Endothelial cell of umbilical vein (primary cell): ENCODE measurements around the gene CEACAM21. TPM values are rescaled to one million over a fixed set of nuclear protein-coding genes. Genes with fewer than 3 reads are reported as not detected.

Source experiments
- BruUV-seq: library from RNA; stranded (reverse); fragments of 400-500 nt; replicated peaks from 2 replicates; lab custom pipeline; 2021; lab: Mats Ljungman, UMichigan
- CTCF ChIA-PET: fragments of 300-600, 350-600 bp; sonication (Branson Sonifier 250); formaldehyde crosslinking; loops from one replicate; lab custom pipeline; 2021; ENCODE audit warnings: antibody characterized with exemption, inconsistent platforms; lab: Charles Lee
- POLR2A ChIA-PET: fragments of 300-600, 350-600 bp; sonication (Branson Sonifier 250); formaldehyde crosslinking; loops from one replicate; lab custom pipeline; 2021; ENCODE audit warnings: antibody characterized with exemption, inconsistent platforms; lab: Charles Lee
- DNase-seq: peaks from one replicate; pipeline ENCODE4 v3.0.0-alpha.2; 2011; ENCODE audit warnings: low read depth, low spot score
- FAIRE-seq: peaks from 2 replicates; lab custom pipeline; 2011; peaks lifted over from hg19 to GRCh38; lab: Jason Lieb, UNC
- H2AFZ ChIP-seq: 2 replicates; pipeline ENCODE4 v1.6.0; 2012; ENCODE audit warnings: low read depth, low read length, control low read depth, inconsistent platforms
- H3K27ac ChIP-seq: 2 replicates; pipeline ENCODE4 v1.5.1; 2011; ENCODE audit warnings: low read depth, mild to moderate bottlenecking, control low read depth, low read length, moderate library complexity; ENCODE audit not compliant: insufficient read depth
- H3K27me3 ChIP-seq, 2 experiments: 2 replicates each; pipeline versions ENCODE4 v1.6.0 to v1.6.1; 2011; ENCODE audit warnings: low read length in 2 of 2, mixed read lengths in 1 of 2; ENCODE audit not compliant: control insufficient read depth in 2 of 2, insufficient read depth in 2 of 2
- H3K36me3 ChIP-seq, 2 experiments: 2 replicates in 1 of 2; 3 replicates in 1 of 2; pipeline ENCODE4 v1.5.1; 2011; ENCODE audit warnings: low read length in 2 of 2, mild to moderate bottlenecking in 1 of 2, moderate library complexity in 1 of 2; ENCODE audit not compliant: control insufficient read depth in 2 of 2, insufficient read depth in 2 of 2; ENCODE audit errors: extremely low read depth in 1 of 2
- H3K4me1 ChIP-seq: 3 replicates; pipeline ENCODE4 v1.5.1; 2011; ENCODE audit warnings: mild to moderate bottlenecking, low read length; ENCODE audit not compliant: control insufficient read depth, insufficient read depth; ENCODE audit errors: extremely low read depth
- H3K4me2 ChIP-seq: 2 replicates; pipeline ENCODE4 v1.6.1; 2011; ENCODE audit warnings: low read length, control low read depth, mixed read lengths; ENCODE audit not compliant: insufficient read depth
- H3K4me3 ChIP-seq, 3 experiments: fragments of 200-600 bp in 1 of 3; sonication (generic), shearing (Covaris generic) in 1 of 3; replicated peaks in 1 of 3; 2 replicates each; pipeline ENCODE4 v1.5.1; 2011 to 2016; ENCODE audit warnings: control low read depth in 3 of 3, low read length in 3 of 3, mild to moderate bottlenecking in 2 of 3, inconsistent platforms in 1 of 3, low read depth in 1 of 3, moderate library complexity in 1 of 3; ENCODE audit not compliant: insufficient read depth in 1 of 3
- H3K79me2 ChIP-seq: 2 replicates; pipeline ENCODE4 v1.6.0; 2012; ENCODE audit warnings: low read length, inconsistent platforms; ENCODE audit not compliant: control insufficient read depth, insufficient read depth
- H3K9ac ChIP-seq: replicated peaks from 2 replicates; pipeline ENCODE3; 2011; ENCODE audit warnings: low read length, control low read depth; ENCODE audit not compliant: insufficient read depth; ENCODE audit errors: extremely low read depth
- H3K9me1 ChIP-seq: replicated peaks from 3 replicates; pipeline ENCODE4 v1.6.0; 2011; ENCODE audit warnings: mild to moderate bottlenecking, low read length; ENCODE audit not compliant: control insufficient read depth, insufficient read depth; ENCODE audit errors: extremely low read depth
- H3K9me3 ChIP-seq: replicated peaks from 2 replicates; pipeline ENCODE4 v1.5.1; 2012; ENCODE audit warnings: low read length, inconsistent platforms; ENCODE audit not compliant: control insufficient read depth, insufficient read depth
- H4K20me1 ChIP-seq: replicated peaks from 2 replicates; pipeline ENCODE3; 2011; ENCODE audit warnings: mild to moderate bottlenecking, low read length; ENCODE audit not compliant: control insufficient read depth, insufficient read depth; ENCODE audit errors: extremely low read depth
- EZH2 ChIP-seq: IDR thresholded peaks from 2 replicates; pipeline ENCODE4 v1.6.1; 2012; ENCODE audit warnings: borderline replicate concordance, low read depth, mild to moderate bottlenecking, moderate library complexity, low read length, inconsistent platforms; ENCODE audit not compliant: severe bottlenecking
- FOS ChIP-seq: IDR thresholded peaks from 2 replicates; pipeline ENCODE4 v1.6.1; 2011; ENCODE audit warnings: mild to moderate bottlenecking, low read length, moderate library complexity, borderline replicate concordance; ENCODE audit not compliant: insufficient read depth
- GATA2 ChIP-seq: IDR thresholded peaks from 2 replicates; pipeline ENCODE4 v1.7.0; 2011; ENCODE audit warnings: low read depth, mild to moderate bottlenecking, moderate library complexity, mixed read lengths, low read length; ENCODE audit not compliant: insufficient read length, insufficient read depth
- JUN ChIP-seq: IDR thresholded peaks from 2 replicates; pipeline ENCODE4 v1.6.1; 2011; ENCODE audit warnings: borderline replicate concordance, low read depth; ENCODE audit not compliant: insufficient read length, insufficient read depth
- MYC ChIP-seq: IDR thresholded peaks from one replicate; pipeline ENCODE4 v1.6.1; 2011; ENCODE audit warnings: mild to moderate bottlenecking, low read depth, low read length
- POLR2A ChIP-seq: IDR thresholded peaks from 2 replicates; pipeline ENCODE4 v1.6.1; 2012; ENCODE audit warnings: low read depth, mild to moderate bottlenecking, control low read depth, low read length
- POLR2AphosphoS5 ChIP-seq: IDR thresholded peaks from 2 replicates; pipeline ENCODE4 v1.6.1; 2012; ENCODE audit warnings: low read depth, mild to moderate bottlenecking, control low read depth, low read length, moderate library complexity; ENCODE audit not compliant: insufficient read depth
- dilution Hi-C: fragments of 300-500 bp; cut with MboI; formaldehyde crosslinking; loops from one replicate; pipeline ENCODE4 v1.15.0; 2019; ENCODE audit warnings: low sequenced_read_pairs; ENCODE audit not compliant: extremely low pct_ligation_motif_present
- intact Hi-C: fragments of 100-400 bp; cut with micrococcal nuclease; formaldehyde crosslinking; loops from one replicate; pipeline ENCODE4 v1.10.0; 2022
- polyA plus RNA-seq, 4 experiments: library from polyadenylated mRNA; depleted of rRNA in 3 of 4; stranded (reverse) in 3 of 4; unstranded in 1 of 4; fragments of >200 nt; gene quantifications; 2 replicates each; pipeline versions ENCODE4 v1.2.1 to v1.2.3, GENCODE V29; 2011 to 2012; ENCODE audit warnings: missing spikeins in 1 of 4
- total RNA-seq: library from RNA; stranded (reverse); gene quantifications from 2 replicates; pipeline ENCODE4 v1.2.3, GENCODE V29; 2021
- TF ChIP-seq, protein P1 (sequence below): IDR thresholded peaks from 2 replicates; pipeline ENCODE4 v1.6.1; 2011; ENCODE audit not compliant: insufficient read depth, insufficient read length
- TF ChIP-seq, protein P2 (sequence below), 2 donors: IDR thresholded peaks; 1 replicate in 1 of 2; 2 replicates in 1 of 2; pipeline ENCODE4 v1.5.1; 2011; ENCODE audit warnings: low read length in 2 of 2, mild to moderate bottlenecking in 2 of 2, moderate library complexity in 2 of 2, control low read depth in 1 of 2, inconsistent platforms in 1 of 2, low read depth in 1 of 2; ENCODE audit not compliant: insufficient read depth in 1 of 2; ENCODE audit errors: extremely low read depth in 1 of 2

Gene CEACAM21
- total and polyA plus RNA-seq, 2 donors (not counting 3 experiments of a cell fraction or from before 2014, with no cell fraction given) = 0.81 to 1.7 TPM

DNA sequence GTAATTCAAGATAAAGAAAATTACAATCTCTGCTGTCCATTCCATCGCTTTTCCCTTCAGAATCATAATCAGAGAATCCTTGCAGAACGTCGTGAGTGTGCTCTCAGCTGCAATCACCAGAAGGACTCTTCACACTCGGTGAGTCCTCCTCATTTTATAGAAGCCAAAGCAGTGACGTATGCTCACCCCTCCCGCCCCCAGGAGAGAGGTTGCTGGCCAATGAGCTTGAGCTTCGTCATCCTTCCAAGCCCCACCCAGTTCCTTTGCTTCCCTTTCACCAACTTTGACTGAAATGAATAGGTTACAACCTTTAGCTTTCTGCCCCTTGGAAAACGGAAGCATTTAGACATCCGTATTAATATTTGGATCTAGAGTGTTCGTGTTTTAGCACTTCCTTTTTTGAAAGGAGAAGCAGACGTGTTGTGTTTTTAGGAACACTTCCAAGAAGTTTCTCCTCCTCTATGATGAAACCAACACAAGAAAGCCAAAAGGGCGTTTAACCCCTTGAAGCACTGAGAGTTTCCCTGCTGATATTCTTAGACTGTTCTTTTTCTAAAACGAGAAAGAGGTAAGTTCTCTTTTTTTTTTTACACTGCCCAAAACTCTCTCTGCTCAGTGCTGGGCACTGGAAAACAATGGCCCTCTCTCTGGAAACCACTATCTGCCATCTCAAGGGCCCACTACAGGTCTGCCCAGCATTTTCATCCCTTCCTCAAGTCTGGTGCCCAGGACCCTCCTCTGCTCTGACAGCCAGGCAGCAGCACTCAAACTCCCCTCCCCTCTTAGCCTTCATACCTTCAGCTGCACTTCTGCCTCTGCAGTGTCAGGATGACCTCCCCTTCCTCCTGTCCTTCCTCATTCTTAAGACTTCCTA lies 44.3 kb upstream of the CEACAM21 start:
- H3K79me2 ChIP-seq = no peaks in the 10 kb centered on the region
- TF ChIP-seq JUN (peak; percentile 56), POLR2AphosphoS5 (peak; percentile 88), MYC (no peak), EZH2 (no peak), POLR2A (peak; percentile 85), FOS (peak; percentile 37), GATA2 (no peak)
- TF ChIP-seq, protein P1, sequence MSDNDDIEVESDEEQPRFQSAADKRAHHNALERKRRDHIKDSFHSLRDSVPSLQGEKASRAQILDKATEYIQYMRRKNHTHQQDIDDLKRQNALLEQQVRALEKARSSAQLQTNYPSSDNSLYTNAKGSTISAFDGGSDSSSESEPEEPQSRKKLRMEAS = no peak
- TF ChIP-seq, protein P2, sequence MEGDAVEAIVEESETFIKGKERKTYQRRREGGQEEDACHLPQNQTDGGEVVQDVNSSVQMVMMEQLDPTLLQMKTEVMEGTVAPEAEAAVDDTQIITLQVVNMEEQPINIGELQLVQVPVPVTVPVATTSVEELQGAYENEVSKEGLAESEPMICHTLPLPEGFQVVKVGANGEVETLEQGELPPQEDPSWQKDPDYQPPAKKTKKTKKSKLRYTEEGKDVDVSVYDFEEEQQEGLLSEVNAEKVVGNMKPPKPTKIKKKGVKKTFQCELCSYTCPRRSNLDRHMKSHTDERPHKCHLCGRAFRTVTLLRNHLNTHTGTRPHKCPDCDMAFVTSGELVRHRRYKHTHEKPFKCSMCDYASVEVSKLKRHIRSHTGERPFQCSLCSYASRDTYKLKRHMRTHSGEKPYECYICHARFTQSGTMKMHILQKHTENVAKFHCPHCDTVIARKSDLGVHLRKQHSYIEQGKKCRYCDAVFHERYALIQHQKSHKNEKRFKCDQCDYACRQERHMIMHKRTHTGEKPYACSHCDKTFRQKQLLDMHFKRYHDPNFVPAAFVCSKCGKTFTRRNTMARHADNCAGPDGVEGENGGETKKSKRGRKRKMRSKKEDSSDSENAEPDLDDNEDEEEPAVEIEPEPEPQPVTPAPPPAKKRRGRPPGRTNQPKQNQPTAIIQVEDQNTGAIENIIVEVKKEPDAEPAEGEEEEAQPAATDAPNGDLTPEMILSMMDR (IDR thresholded peaks at IDR 0.05; ENCODE audit: extremely low read depth in 1 of 2, insufficient read depth in 1 of 2, low read depth in 1 of 2, low read length in 2 of 2) = no peak
- FAIRE-seq (peak; percentile 92), DNase-seq (peak; percentile 98)
- ChIA-PET CTCF (interaction anchor here (0.6 to 3.2 kb wide), 10 partner anchors 11 to 718 kb away, joined by 3 to 40 read pairs (median 6); partner anchors contain the start of gene DMAC2), POLR2A (interaction anchor here (0.5 to 3.3 kb wide), 8 partner anchors 17 to 770 kb away, joined by 3 to 38 read pairs (median 5); partner anchors contain the start of gene DMAC2)
- no peaks in the 10 kb centered on the region for H3K9me1 ChIP-seq
- dilution Hi-C loops = no loop called here
- H3K9ac ChIP-seq = peak overlapping the region; percentile 20
- TSS peak; percentile 24 for BruUV-seq
- H3K4me2 ChIP-seq = peak overlapping the region; percentile 29
- peaks cover 6% of the 10 kb centered on the region for H3K9me3 ChIP-seq
- H3K4me1 ChIP-seq = peaks cover 31% of the 10 kb centered on the region
- H3K27me3 ChIP-seq = peaks cover 17 to 24% of the 10 kb centered on the region in 2 experiments
- H2AFZ ChIP-seq = no peak overlapping the region
- H4K20me1 ChIP-seq = no peaks in the 10 kb centered on the region
- intact Hi-C loops = loop anchor here (1.0 kb wide), 4 partner anchors 18 to 208 kb away; no protein-coding TSS in a partner anchor
- H3K36me3 ChIP-seq = no peaks in the 10 kb centered on the region
- no peak overlapping the region for H3K4me3 ChIP-seq
- peak overlapping the region; percentile 85 for H3K27ac ChIP-seq
